Stimulated activated CD4-positive, alpha-beta T cell treated with anti-CD3 and anti-CD28 coated beads, Interleukin-4, amount 100 ng/mL, for 1 hour (primary cell): Measurements from ENCODE around the gene PUM2.

Source experiments
- DNase-seq: peaks from one replicate; pipeline ENCODE4 v3.0.0-alpha.2; 2020

The PUM2 gene

DNA sequence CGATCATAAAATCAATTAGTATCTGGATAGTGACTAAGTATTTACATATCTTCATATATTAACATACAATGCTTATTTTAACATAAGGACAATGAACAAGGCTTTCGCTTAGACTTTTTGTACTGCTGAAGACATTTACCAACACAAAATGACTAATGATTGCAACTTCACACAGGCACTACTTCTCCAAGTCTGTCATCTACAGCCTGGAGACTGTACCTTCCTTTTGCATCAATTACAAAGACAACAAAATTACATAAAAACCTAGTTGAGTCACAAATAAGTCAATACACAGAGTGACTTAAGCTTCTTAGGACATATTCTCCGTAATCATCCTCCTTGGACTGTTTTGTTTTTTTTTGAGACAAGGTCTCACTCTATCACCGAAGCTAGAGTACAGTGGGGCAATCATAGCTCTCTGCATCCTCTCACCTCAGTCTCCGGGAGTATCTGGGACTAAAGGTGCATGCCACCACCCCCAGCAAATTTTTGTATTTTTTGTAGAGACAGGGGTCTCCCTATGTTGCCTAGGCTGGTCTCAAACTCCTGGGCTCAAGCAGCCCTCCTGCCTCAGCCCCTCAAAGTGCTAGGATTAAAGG, 15.9 kb downstream of the PUM2 start:
- DNase-seq = no peak

DNA sequence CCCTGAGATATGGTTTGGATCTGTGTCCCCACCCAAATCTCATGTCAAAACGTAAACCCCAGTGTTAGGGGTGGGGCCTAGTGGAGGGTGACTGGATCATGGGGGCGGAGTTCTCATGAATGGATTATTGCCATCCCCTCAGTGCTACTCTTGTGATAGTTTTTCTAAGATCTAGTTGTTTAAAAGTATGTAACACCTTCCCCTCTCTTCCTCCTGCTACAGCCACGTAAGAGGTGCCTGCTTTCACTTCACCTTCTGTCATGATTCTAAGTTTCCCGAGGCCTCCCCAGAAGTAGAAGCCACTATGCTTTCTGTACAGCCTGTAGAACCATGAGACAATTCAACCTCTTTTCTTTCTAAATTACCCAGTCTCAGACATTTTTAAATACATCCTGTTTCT, 16.9 kb downstream of the PUM2 start:
- DNase-seq = no peak

DNA sequence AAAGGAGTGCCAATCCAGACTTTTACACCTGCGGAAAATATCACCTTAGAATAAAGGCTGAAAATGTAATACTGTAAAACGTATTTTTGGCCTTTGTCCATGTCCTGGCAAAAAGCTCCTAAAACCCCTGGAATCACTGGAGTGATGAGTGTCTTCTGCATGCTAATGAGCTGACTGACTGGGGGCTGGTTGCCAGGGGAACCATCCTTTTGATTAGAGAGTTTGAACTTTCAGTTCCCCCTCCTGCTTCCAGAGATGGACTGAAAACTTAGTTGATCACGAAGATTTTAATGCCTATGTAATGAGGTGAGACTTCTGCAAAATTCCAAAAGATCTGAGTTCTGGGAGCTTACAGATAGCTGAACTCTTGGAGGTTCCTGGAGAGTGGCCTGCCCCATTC, 20.5 kb downstream of the PUM2 start:
- no peak for DNase-seq

DNA sequence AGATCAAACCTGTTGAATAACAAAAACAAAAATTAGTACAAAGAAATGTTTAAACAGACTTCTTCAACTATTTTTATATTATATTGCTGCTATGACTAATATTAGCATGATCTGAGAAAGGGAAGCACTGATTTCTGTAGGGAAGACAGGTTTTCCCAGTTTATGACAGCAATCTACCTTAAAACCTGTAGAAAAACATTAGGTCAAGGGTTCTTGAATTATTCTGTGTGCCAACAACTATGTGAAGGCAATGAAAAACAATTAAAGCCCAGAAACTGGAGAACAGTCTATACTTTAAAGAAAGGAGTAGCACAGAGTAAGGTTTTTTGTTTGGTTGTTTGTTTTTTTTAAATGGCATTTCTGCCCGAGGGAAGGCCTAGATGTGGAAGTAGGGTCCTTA, 23.3 kb downstream of the PUM2 start:
- no peak for DNase-seq

DNA sequence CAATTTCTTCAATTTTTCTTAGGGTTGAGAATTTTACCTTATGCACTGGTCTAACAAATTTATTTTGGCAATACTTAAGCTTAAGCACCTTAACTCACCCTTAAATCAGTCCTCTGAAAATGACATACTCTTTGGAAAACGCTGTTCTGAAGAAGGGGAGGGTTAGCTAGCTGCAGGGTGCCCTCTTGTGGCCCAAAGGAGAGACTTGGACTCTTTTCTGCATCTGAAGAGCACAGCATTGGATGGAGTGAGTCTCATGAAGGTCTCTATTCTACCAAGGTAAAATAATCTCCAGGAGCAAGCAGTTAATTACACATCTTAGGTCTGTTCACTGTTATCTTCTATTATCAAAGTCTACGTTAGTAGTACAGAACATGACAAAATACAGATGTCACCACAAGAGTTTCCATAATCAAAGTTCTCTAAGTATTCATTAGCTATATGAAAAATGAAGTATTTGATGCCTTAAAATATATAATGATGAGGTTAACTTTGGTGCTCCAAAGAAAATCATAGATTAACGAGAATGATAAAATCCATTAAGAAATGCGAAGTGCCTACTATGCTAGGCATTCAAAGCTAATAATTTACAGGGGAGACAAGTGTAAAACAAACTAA, 24.4 kb downstream of the PUM2 start:
- DNase-seq = peak; percentile 47

DNA sequence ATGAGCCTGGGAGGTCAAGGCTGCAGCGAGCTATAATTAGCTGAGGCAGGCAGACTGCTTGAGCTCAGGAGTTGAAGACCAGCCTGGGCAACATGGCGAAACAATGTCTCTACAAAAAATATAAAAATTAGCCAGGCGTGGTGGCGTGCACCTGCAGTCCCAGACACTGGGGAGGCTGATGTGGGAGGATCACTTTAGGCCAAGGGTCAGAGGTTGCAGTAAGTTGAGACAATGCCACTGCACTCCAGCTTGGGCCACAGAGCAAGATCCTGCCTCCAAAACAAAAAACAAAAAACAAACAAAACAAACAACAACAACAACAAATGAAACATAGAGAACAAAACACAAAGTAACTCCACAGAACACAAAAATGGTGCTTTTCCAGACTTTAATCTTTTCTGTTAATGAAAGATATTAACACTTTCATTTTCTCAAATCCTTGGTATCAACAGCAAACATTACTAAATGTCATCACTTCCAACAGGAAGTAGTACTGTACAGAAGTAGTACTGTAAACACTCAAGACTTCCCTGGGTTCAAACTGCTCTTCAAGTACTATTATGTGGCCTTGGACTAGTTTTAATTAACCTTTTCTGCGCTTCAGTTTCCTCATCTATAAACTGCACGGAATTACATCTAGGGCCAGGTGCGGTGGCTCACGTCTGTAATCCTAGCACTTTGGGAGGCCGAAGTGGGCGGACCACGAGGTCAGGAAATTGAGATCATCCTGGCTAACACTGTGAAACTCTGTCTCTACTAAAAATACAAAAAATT, 27.9 kb downstream of the PUM2 start:
- DNase-seq = no peak

GRCh38 chr2:20317690-20318089, 33.0 kb downstream of the PUM2 start:
- no peak for DNase-seq

- no peak for DNase-seq
Measured at GRCh38 chr2:20317197-20317596, 33.4 kb downstream of the PUM2 start.

GRCh38 chr2:20314562-20315501, 35.8 kb downstream of the PUM2 start:
- no peak for DNase-seq

- DNase-seq = no peak
Measured at GRCh38 chr2:20313659-20314058, 37.0 kb downstream of the PUM2 start.

GRCh38 chr2:20309001-20309400, 41.6 kb downstream of the PUM2 start:
- DNase-seq = no peak

DNA sequence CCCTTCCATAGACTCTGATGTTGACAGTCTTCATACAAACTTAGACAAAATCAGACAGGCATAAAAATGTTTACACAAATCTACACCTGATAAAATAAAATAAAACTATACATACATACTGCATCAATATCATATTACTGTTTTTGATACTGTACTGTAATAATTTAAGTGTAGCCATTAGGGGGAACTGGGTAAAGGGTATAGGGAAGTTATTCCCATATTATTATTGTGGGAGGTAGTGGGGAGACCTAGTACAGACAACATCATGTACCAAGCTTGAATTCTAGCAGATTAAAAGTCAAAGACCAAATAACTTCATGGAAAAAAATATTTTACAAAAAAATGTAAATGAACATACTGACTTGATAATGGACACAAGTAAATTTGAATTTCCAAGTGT, 43.3 kb downstream of the PUM2 start:
- DNase-seq = no peak

GRCh38 chr2:20304411-20304810, 46.2 kb downstream of the PUM2 start:
- DNase-seq = no peak

DNA sequence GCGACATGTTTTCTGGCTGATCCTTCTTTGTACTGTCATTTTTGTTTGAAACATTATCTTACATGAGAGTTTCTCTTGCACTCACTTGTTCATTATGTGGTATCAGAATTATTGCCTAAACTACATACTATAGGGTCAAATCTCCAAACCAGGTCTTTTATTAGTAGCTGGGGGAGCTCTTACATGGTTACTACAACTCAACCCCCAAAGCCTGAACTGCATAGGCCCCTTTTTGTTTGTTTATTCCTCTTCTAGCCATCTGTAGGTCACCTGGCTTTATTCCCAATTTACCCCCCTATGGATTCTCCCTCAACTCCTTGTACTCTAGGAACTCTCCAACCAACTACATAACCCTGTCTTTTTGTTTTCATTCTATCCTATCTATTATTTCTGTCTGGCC, 46.7 kb downstream of the PUM2 start:
- no peak for DNase-seq

DNA sequence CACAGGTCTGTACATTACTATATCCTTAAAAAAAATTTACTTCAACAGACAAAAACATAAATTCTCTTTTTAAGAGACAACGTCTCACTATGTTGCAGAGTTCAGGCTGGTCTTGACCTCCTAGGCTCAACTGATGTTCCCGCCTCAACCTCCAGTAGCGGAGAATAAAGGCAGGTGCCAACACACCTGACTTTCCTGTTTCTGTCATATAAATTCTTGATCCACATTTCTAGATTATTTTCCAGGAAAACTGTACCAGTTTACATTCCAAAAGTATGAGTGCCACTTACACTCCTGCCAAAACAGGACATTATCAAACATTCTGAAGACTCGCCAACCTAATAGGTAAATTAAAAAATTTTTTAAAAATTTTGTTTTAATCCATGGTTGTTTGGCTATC, 48.6 kb downstream of the PUM2 start:
- no peak for DNase-seq

GRCh38 chr2:20300656-20301055, 50.0 kb downstream of the PUM2 start:
- no peak for DNase-seq

DNA sequence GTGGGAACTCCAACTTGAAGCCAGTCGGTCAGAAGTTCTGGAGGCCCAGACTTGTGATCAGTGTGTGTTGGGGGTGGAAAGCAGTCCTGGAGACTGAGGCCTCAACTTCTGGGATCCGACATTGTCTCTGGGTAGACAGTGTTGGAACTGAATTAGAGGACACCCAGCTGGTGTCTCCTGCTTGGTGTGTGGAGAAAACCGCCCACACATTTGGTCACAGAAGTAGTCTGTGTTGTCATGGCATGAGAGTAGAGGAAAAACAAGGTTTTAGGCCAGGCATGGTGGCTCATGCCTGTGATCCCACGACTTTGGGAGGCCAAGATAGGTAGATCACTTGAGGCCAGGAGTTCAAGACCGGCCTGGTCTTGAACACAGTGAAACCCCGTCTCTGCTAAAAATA, 51.5 kb downstream of the PUM2 start:
- no peak for DNase-seq

GRCh38 chr2:20294231-20294630, 56.4 kb downstream of the PUM2 start:
- no peak for DNase-seq

DNA sequence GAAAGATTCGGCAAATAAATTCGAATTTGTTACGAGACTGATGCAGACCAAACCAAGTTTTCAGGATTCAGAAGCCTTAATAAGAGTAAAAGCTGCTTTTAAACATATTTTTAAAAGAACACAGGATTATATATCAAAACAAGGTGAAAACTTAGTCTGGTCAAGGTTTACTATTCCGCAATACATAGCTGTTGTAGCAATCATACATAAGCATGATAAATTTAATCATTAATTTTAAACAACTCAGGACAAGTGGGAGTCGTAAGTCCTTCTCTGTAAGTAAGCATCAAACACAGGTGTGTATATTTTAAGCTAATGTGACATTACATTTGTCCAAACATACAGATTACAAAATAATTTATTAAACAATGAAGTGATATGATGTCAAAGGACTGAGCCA, 57.7 kb downstream of the PUM2 start:
- no peak for DNase-seq

- no peak for DNase-seq
Measured at GRCh38 chr2:20291846-20292408, 58.7 kb downstream of the PUM2 start.

GRCh38 chr2:20291106-20291564, 59.5 kb downstream of the PUM2 start:
- no peak for DNase-seq

DNA sequence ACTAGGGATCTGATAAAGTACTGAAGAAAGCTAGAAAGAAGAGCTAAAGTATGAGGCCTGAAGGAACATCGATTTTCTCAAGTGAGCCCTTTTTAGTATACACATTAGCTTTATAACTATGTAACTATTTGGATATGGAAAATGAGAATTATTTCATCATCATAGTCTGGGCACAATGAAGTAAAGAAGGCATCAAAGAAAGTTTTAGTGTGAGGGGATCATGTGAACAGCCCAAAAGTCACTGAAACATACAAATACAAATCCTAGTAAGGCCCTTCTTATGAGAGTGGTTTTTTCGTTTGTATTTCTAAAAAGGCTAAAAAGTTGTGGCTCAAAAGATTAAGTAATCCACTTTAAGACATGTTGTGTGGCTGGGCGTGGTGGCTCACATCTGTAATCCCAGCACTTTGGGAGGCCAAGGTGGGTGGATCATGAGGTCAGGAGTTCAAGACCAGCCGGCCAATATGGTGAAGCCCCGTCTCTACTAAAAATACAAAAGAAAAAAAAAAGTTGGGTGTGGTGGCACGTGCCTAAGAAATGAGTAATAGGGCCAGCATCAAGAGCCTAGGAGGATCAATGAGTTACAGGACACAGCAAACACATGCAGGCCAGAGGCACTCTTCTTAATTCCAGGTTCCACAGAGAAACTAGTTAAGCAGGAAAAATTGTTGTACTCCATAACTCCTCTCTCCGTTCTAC, 61.9 kb downstream of the PUM2 start:
- no peak for DNase-seq
